Measurements from ENCODE around the gene KCNH2.

DNA sequence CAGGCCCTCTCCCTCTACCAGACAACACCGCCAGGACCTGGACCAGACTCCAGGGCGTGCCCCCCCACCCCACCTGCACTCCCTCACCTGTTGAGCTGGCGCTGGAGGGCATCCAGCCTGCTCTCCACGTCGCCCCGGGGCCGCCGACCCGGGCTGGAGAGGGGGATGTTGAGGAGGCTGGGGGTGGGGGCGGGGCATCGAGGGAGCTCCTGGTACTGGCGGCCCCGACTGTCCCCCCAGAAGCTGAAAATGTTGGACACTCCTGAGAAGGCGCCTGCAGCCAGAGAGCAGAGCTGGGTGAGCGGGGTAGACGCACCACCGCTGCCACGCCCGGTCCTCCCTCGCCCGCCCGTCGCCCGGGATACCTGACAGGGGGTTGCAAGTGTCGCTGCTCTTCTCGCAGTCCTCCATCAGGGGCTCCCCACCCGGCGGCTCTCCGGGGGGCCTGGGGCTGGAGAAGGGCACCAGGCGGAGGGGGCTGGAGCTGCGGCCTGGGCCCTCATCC is 30.8 kb downstream of the KCNH2 start:
- TF ChIP-seq POLR2A (IDR thresholded peaks at IDR 0.05), result no peak
- TF ChIP-seq, protein P1, sequence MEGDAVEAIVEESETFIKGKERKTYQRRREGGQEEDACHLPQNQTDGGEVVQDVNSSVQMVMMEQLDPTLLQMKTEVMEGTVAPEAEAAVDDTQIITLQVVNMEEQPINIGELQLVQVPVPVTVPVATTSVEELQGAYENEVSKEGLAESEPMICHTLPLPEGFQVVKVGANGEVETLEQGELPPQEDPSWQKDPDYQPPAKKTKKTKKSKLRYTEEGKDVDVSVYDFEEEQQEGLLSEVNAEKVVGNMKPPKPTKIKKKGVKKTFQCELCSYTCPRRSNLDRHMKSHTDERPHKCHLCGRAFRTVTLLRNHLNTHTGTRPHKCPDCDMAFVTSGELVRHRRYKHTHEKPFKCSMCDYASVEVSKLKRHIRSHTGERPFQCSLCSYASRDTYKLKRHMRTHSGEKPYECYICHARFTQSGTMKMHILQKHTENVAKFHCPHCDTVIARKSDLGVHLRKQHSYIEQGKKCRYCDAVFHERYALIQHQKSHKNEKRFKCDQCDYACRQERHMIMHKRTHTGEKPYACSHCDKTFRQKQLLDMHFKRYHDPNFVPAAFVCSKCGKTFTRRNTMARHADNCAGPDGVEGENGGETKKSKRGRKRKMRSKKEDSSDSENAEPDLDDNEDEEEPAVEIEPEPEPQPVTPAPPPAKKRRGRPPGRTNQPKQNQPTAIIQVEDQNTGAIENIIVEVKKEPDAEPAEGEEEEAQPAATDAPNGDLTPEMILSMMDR (IDR thresholded peaks at IDR 0.05), result no peak
